HG03460 (cell line): ENCODE data around the gene PLCB4.

Experiments used
- ATAC-seq: cut with Tn5 transposase; IDR thresholded peaks from one replicate; pipeline ENCODE4 v1.9.1; 2021; ENCODE audit not compliant: unreplicated experiment

Gene PLCB4

DNA sequence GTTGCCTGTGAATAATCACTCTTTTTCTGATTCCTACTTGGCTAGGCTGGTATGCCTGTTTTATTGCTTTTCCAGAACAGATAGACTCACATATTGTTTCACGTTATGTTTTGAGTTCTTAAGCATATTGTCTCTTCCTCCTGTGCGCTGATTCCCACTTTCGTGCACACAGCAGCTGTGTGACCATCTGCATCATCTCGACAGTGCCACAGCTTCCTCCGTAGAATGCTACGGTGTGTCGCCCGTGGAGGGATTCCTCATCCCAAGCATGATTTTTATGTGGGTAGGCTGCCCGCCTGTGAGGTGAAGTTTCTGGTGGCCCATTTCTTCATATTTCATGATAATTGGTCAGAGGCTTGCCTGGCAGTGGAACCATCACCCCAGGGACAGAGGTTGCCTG is 31.8 kb downstream of the PLCB4 start:
- no peak for ATAC-seq

DNA sequence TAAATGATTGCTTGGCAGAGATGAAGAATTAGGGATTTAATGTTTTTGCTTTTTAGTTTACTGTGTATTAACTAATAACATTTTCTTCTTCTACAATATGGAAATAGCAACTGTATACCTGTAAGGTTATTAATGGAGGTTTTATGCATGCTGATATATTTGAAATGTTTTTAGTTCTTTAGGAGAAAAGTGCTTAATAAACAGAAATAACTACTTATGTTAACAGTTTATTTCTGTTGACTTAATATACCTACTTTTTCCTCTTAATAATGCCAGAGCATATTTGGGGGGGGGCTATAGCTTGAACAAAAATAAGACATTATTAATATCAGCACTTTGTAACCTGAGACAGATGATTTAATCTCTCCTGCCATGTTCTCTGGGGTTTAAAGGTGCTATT is 33.6 kb downstream of the PLCB4 start:
- no peak for ATAC-seq

DNA sequence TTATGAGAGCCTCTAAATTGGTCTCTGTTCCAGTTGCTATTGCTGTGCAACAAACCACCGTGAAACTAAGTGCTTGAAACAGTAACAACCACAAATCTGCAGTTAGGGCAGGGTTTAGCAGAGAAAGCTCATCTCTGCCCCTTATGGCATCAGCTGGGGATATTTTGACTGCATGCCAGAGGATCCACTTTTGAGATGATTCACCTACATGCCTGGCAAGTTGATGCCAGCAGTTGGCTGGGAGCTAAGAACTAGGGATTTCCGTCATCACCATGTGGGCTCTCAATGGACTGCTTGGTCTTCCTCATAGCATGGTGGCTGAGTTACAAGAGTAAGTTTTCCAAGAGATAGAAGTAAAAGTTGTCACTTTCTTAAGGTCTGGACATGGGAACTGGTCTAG is 35.1 kb downstream of the PLCB4 start:
- ATAC-seq: no peak

DNA sequence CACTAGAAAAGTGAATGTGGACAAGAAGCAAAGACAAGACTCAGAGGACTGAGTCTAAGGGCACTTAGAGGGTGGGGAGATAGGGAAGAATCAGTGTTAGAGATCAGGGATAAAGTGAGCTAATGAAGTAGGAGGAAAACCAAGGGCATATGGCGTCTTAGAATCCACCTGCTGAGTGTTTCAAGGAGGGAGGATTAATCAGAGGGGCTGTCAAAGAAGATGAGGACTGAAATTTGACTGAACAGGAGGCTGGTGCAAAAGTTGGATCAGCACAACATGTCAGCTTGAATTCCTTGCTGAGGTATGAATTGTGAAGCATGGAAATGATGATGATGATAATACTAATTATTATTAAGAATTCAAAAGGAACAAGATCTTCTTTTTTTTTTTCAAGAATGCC is 39.4 kb downstream of the PLCB4 start:
- no peak for ATAC-seq

DNA sequence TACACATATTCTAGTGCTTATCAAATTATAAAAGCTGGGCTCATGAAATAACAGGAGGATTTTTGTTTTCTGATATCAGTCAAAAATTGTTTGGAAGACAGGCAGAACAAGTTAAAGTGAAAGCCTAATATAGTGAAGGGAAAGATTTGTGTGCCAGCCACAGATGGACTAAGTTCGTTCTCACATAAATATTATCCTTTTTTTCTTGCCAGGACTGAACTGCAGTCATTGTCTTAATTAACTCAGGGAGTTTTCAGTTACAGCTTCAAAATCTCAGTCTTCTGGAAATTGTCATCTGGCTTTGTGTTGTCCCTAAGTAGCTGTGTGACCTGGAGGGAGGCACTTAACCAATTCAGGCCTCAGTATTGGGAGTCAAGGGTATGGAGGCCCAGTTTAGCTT is 40.7 kb downstream of the PLCB4 start:
- no peak for ATAC-seq

DNA sequence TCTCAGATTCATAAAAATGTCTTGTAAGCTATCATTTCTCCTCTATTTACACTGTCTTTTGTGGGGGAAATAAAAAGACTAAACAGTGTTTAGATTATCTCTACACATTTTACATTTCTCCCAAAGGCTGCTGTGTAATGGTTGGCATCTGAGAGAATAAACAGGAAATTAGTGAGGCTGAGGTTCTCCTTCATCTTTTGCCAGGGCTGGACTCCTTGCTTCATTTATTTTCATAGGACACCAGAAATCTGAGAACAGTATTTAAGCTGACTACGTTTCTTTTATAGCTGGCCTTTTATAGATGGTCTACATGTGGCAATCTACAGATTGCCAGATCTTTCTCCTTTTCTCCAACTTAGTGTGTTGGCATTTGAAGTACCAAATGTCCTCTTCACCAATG is 41.5 kb downstream of the PLCB4 start:
- ATAC-seq: no peak

DNA sequence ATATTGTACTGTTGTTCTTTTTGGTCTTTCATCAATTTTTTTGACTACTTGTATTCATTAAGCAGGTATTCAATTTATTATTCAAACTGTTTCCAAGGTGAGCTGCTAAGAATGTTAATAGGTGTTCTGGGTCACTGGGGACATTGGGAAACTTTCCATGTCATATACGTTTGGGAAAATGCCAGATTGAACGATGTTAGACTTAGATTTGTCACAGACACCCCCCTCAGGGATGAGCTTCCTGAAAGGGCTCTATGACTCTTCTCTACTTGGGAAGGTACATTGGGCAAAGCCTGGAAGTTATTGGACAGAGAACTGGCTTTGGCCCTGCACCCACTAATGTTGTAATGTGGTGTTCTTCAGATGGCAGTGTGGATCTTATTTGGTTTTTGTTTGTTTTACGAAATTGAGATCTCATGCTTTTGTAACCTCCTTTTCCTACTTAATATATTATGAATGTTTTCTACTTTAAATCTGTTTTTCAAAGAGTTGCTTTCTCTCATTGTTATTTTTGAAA is 42.1 kb downstream of the PLCB4 start:
- ATAC-seq: no peak

DNA sequence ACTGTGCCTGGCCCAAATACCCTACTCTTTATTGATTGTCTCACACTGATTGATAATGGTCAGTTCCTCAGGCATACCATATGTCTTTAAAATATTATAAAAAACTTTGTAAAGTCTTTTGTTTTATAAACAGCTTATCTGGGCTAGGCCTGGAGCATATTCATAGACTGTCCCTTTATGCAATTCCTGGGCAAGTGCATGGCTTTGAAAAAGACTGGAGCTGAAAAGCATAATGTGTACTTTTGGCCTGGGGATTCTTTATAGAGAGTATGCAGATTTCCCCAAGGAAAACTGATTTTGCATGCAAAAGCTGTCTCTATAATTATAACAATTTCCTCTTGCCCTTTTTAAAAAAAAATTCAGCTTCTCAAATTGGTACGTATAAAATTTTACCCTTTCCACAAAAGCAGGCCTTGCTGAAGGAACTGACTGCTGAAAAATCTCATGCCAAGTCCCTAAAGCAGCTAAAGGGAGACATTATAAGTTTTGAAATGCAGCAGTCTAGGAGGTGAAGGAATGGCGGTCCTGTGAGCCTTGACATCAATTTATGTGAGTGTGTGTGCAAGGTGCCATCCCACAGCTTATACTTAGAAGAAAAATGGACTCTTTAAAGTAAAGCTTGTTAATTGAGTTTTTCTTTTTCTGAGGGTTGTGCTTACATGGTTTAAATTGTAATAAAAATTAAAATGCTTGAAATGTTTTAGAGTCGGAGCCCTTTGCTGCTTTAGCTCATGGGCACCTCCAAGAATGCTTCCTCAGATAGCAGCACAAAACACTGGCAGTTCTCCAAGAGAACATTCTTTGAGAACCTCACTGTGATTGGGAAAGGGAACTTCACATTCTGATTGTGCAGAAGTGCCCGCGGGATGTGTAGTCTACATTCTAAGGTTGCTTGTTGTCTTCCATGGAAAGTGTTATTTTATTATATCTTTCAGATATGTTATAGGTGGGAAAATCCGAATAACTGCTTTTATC is 43.9 kb downstream of the PLCB4 start:
- no peak for ATAC-seq

DNA sequence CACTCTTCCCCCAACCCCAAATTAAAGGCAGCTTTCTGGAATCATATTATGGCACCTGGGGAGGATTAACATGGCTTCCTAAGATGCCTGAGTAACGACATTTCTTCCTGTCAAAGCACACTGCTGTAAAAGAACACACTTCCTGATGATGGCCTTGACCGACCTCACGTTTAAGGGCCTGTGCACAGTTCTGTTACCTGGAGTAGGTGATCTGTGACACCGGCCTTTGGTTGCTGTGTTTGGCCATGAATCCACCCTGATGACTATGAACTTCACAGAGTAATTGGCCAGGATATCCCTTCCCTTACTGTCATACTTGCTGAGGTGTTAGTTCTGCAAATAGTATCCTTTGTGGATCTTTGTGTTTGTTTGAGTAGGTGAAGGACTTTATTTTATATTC is 45.8 kb downstream of the PLCB4 start:
- no peak for ATAC-seq

DNA sequence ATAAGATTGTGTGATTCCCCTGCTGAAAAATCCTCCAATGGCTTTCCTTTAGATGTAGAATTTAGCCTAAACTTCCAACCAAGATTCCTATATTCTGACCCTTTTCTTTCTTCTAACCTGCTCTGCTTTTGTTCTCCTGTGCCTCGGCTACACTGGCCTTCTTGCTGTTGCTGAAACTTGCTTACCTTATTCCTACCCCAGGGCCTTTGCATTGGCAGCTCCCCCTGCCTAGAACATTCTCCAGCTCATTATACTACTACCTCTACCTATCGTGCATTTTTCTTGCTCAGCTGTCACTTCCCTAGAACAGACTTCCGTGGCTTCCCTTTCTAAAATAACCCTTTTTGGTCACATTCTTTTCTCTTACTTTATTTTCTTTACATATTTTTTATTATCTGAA is 48.7 kb downstream of the PLCB4 start:
- ATAC-seq: no peak

DNA sequence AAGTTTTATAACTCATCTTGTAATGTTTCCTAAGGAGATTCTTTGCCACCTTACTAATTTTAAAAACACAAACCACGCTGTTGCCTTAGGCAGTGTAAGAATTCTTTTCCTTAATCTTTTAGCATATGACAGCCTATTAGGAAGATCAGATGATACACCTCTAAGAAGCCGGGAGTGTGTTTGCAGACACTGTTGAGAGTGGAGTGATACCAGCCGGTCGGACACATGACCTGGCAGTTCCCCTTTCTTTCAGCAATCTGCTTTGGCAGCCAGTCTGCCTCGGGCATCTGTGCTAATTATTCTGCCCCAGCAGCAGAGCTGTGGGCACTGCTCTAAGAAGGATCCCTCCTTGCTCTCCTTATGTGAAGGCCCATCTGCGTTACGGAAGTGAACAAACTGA is 50.9 kb downstream of the PLCB4 start:
- no peak for ATAC-seq

DNA sequence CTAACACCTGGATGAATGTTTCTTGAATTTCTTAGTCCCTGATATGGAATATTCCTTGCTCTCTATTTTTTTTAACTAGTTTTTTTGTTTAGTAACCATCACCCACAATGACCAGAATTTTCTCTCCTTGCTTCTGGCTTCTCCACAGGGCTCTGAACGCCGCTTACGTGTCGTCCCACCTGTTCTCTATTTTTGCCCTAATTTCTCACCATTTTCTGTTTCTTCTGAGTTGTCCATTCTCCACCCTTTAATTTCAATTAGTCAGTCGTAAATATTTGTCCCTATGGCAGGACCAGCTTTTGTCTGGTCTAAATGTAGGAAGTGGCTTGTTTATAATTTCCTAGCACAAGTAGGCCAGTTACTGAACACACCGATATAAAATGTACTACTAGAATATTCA is 52.3 kb downstream of the PLCB4 start:
- no peak for ATAC-seq

DNA sequence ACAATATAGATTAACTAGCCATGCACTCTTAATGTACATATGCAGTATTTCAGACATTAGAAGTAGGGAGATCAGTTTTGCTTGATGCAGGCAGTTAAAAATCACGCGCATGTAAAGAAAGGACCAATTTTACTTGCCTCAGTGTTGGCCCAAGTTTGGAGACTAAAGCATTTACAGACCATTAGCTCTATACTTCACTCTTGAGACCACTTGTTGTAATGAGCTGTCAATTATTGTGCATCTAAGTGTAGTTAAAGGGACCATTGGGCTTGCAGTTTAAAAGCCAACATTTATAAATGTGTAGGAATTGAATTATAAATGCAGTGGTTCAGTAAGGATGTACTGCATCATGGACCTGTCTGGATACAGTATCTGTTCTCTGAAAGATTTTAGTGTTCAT is 53.7 kb downstream of the PLCB4 start:
- ATAC-seq: no peak

DNA sequence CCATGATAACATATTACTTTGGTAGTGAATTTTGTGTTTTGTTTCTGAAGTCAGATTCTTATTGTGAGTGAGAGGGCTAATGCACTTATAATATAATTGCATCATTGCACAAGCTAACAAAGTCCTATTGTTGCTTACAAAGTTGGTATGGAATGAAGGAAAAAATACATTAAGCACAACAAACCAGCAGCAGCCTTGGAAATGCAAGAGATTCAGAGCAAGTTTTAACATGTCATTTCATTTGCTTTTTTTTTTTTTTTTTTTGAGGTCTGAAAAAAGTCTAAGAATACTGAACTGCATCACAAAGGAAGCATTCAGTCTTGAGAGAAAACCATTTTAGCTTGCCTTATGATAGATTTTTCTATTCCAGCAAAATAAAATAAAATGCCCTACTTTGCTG is 57.6 kb downstream of the PLCB4 start:
- ATAC-seq: no peak

DNA sequence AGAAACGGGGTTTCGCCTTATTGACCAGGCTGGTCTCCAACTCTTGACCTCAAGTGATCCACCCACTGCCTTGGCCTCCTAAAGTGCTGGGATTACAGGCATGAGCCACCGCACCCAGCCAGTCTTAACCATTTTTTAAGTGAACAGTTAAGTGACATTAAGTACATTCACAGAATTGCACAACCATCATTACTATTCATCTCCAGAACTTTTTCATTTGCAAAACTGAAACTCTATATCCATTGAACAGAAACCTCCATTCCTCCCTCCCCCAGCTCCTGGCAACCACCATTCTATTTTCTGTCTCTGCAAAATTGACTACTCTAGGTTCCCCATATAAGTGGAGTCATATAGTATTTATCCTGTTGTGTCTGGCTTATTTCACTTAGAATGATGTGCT is 59.7 kb downstream of the PLCB4 start:
- no peak for ATAC-seq

DNA sequence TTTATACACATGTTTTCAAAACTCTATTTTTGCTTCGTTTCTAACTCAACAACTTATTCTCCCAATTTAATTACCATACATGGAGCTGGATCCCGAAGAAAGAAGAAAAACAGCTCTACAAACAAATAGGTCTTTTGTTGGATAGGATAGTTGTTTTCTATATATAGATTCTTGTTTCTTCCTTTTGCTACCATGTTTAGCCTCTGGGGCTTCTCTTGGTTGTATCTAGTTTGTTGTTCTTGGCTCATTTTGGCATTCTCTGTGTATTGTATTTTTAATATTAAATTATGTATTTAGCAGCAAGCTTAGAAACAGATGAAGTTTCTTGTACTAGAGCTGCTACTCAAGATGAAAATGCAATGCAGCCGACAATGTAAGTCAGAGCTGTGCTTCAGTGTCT is 60.9 kb downstream of the PLCB4 start:
- ATAC-seq: no peak

DNA sequence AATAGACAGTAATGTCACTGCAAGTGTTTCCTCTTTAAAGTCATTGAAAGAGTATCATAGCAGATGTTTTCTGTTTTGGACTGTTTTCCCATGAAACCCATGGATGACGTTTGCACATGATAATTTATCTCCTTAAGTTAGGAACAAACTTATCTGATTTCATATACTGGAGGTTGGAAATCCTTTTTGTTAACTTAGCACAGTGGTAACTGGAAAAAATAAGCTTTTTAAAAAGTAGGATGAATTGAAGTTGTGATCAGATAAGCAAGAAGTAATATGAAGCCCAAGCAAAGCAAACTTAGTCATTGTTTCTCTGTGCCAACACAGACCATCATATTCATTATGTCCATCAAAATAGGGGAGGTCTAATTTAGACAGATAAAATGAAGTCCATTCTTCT is 61.6 kb downstream of the PLCB4 start:
- no peak for ATAC-seq

DNA sequence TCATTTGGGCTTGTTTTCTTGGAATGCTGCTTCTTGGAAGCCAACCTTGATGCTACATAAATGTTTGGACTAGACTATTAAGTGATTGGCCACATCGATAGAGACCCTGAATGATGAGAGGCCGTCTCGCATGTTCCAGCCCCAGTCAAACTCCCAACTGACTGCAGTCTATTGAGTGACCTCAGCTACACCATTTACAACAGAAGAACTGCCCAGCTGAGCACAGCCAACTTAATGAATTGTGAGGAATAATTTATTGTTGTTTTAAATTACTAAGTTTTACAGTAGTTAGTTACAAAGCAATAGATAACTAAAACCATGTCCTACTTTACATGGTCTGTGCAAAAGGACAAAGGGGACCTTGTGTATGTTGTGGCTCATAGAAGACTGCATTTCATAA is 63.0 kb downstream of the PLCB4 start:
- no peak for ATAC-seq

DNA sequence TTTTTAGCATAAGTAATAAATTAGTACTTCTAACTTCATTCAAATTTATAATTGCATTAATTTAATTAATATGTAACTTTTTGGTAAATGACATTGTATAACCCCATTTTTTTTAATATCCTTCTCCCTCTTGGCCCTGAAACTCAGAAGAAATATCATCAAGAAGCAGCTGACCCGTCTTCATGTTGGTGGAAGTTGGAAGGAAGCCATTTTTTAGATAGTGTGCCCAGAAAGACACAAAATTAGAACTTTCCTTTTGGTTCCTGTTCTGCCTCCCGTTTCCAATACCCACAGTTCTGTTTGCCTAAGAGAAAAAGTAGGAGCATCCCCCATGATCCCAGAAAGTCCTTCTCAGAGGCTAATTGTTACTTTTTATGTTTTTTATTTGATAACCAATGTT is 65.5 kb downstream of the PLCB4 start:
- ATAC-seq: no peak

DNA sequence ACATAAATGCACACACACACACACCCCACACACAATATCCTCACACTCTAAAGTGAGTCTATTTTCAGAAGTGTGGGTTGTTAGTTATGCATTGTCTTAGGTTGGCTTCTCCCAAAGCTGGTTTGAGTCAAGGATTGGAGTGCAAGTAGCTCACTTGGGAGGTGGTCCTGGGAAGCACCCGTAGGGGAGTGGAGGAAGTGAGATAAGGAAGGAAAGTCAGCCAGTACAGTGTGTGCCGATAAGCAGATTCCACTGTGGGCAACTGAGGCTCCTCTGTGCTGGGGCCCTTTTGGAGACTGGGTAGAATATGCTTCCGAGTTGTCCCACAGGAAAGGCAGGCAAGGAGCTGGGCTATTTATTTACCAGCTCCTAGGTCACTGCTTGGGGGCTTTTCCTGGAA is 67.2 kb downstream of the PLCB4 start:
- no peak for ATAC-seq

DNA sequence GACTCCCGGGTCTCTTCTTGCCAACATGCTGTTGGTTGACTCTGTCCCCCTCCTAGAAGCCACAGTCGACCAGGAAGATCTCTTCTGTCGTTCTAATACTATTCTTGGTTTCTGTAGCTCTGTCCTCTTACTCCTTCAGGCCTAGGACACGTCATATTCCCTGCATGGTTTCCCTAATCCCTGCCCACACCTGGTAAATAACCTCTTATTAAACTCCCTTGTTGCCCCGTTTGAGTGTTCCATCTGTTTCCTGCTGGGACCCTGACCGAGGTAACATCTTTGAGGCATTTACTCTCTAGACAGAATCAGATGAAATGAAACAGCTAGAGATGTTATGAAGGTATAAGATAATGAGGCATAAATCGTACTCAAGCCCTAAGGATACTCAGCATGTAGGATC is 68.1 kb downstream of the PLCB4 start:
- no peak for ATAC-seq

DNA sequence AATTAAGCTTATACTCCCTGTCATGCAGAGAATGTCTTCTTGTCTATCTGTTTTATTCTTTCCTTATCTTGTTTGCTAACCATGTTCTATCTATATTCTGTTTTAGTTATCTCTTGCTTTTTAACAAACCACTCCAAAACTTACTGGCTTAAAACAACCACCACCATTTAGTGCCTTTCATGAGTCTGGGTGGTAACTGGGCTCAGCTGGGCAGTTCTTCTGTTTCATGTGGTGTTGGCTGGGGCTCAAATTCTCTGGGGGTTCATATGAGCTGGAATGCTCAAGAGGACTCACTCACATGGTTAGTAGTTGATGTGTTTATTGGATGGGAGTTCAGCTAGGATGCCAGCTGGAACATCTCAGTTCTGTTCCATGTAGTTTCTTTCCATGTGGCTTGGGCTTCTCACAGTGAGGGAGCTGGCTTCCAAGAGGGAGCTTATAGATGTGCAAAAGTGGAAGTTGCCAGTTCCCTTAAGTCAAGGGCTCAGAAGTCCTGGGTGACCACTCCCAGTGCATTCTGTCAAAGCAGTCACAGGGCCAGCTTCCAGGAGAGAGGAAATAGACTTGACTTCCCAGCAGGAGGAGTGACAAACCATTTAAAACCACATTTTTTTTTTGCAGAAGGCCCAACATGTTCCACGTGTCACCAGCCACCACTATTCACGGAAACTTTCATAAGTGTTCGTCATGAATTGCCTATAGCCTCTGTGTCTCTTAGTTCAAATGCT is 70.4 kb downstream of the PLCB4 start:
- ATAC-seq: no peak
